ENCODE measurements around the gene KLHL1.

Gene KLHL1

GRCh38 chr13:69681722-69682121, 426.5 kb downstream of the KLHL1 start:
- no peak for DNase-seq (ENCODE audit: low spot score)

- no peak for DNase-seq (ENCODE audit: low spot score)
Measured at GRCh38 chr13:69677343-69677742, 430.9 kb downstream of the KLHL1 start.

- no peak for DNase-seq (ENCODE audit: low spot score)
Measured at GRCh38 chr13:69676286-69676685, 432.0 kb downstream of the KLHL1 start.

GRCh38 chr13:69660155-69660554, 448.1 kb downstream of the KLHL1 start:
- no peak for DNase-seq (ENCODE audit: low spot score)

- DNase-seq (ENCODE audit: low spot score), result no peak
Measured at GRCh38 chr13:69657676-69658075, 450.6 kb downstream of the KLHL1 start.

- DNase-seq (ENCODE audit: low spot score), result no peak
Measured at GRCh38 chr13:69654392-69654791, 453.9 kb downstream of the KLHL1 start.
